Measurements from ENCODE around the gene RNF223.

- no peak for TF ChIP-seq CTCF (IDR thresholded peaks at IDR 0.05; ENCODE audit: low read length)
- TF ChIP-seq EZH2 (optimal IDR thresholded peaks at IDR 0.05; ENCODE audit: low read depth, low read length), result no peak
- no peak for TF ChIP-seq EZH2phosphoT487 (IDR thresholded peaks at IDR 0.05; ENCODE audit: low read length)
Measured at GRCh38 chr1:1092149-1092855, 18.2 kb upstream of the RNF223 start.

Measured in MM.1S (cell line).